Measurements from ENCODE around the gene AKAP5.
"Not testable (repeated sequence)": the region's sequence is repeated elsewhere in the genome, so short reads cannot be mapped to it uniquely, and the experiment has no call there.

The AKAP5 gene

DNA sequence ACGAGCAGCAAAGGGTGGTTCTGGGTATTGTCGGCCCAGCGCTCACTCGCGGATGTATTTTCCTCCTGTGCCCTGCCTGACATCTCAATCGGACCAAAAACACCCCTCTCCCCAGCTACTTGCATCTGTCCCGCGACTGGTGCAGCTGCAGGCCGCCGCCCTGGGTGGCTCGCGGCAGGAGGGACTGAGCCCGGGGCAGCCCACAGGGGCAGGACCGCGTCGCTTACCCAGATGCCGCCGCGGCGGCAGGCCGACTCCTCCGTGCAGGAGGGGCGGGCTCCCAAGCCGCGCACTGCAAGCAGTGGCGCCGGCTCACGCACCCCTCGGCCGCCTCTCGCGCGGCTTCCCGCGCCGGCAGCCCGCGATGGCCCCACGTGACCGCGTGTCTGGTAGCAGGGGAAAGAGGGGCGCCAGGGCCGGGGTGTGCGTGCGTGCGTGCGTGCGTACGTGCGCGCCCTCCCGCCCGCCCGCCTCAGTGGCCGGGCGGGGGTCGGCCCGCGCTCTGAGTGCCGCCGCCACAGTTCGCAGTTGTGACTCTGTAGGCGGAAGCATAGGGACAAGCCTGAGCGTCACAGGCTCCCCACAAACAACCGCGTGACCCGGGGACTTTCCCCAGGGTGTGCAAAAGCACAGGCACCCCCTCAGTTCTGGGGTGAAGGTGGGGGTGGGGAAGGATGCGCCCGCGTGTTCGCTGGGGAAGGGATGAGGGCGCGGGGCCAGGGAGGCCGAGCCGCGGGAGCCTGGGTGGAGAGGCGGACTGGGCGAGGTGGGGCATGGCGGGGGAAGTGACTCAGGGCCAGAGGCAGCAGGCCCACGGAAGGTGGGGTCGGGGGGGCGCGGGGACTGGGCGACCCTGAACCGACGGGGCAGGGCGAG lies 38.4 kb downstream of the AKAP5 start, which contains the start of gene ZBTB25:
Gene ZBTB25, minus strand, starts transcription at position 405 of the 876 bp plus-strand sequence. CDS start 13,305 bp downstream, outside the sequence.
- DNase-seq: peak; percentile 90 to 94

DNA sequence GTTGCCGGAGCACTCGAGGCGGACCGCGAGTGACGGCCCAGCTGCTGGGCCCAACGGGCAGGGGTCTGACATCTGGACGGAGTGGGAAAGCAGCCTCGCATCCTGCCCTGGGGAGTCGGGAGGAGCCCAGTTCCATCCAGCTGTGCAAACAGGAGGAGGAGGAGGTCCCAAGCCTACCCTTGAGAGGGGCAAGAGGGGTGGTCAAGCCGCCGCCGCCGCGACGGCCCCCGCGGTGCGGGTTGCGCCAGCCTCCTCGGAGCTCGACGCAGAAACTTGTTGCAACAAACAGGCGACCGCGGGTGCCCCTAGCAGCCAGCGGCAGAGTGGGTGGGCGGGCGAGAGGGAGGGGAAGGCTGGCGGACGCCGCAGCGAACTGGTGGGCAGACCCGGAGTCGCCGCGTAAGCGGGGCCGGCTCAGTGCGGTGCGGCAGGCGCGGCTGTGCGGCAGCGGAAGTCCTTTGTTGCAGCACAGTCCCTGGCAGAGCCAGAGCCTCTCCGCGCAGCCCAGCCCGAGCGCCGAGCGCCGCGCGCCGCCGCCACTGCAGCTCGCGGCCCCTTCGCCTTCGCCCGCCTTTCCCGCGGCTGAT lies 39.1 kb downstream of the AKAP5 start, which contains the start of gene ZBTB1:
Gene ZBTB1, plus strand, starts transcription at position 461 of the 587 bp plus-strand sequence. CDS start 16,735 bp downstream, outside the sequence.
- DNase-seq: peak; percentile 84 to 87

DNA sequence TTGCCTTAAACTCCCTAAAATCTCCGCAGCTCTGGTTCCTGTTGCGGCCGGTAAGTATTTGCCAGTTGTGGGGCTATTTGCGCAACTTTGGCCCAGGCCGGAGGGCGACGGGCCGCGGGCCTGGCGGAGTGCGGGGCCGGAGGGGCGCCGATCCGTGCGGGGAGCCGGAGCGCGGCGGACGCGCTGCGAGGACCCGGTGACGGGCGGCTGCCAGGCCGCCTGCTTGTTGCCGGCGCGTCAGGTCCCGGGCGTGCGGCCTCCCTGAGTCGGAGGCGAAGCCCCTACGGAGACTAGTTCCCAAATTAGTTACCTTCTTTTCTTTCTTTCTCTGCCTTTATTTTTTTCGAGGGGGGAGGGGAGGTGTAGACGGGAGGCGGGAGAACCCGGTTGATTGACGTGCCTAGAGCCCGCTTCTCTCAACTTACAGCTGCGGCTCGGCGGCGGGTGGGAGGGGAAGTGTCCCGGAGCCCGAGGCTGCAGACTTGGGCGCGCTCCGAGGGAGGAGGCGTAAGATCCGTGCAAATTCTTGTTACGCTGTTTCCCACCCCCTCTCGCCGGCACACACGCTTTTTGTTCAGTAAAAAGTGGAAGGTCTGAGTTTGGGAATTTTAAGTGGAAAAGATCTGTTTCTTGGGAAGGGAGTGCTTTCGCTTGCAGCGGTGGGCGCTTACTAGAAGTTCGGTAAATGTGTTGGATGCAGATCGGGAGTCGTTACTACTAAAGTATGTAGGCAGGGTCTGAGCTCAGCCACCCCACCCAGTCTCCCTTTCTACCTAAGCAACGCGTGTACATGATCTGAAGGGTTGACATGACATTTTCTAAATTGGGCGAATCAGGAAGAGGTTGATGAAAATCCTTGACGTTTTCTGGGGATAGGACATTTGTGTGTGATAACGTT lies 39.8 kb downstream of the AKAP5 start:
- DNase-seq: peak; percentile 87 to 89

DNA sequence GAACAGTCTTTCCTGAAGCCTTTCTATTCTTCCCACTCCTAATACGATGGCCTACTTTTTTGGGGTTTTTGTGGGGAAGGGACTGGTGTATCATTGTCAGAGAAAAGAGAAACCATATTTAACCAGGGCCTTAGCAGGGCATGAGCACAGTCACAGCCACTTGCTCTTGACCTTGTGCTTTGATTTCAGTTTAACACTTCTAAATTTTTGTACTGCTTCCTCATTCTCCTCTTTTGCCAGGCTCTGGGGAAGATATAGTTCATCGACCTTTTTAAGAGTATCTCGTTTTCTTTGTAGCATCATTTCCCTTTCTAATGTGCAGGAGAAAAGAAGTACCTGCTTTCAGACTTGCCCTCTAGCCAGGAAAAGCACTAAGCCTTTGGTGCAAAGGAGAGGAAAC lies 41.4 kb downstream of the AKAP5 start:
- DNase-seq: no peak

GRCh38 chr14:64507376-64508156 lies 42.3 kb downstream of the AKAP5 start:
- DNase-seq: peak; percentile 32 to 56

DNA sequence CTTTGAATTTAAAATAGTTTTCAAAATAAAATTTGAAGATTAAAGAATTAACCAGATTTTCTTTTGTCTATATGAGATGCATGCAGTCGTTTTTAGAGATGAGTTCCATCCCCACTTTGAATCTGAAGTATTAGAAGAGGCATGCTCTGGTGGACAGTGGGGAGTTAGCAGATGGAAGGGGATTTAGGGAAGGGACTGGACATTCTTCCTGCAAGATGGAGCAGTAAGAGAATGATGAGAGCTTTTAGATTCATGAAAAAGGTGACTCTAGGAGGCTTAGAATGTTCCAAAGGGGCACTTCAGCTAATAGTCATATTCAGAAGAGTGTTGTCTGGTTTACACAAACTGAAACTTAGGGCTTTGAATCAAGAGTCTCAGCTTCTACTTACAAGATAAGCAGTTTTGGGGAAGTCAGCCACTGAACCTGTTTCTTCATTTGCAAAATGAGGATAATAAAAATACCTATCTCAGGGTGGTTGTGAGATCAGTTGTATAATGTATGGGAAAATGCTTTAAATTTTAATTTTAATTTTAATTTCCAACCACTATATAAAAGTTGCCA lies 43.0 kb downstream of the AKAP5 start:
- no peak for DNase-seq

GRCh38 chr14:64509036-64509435 lies 43.7 kb downstream of the AKAP5 start:
- no peak for DNase-seq

- DNase-seq: peak; percentile 60 to 74
Measured at GRCh38 chr14:64510825-64511671, 45.7 kb downstream of the AKAP5 start.

DNA sequence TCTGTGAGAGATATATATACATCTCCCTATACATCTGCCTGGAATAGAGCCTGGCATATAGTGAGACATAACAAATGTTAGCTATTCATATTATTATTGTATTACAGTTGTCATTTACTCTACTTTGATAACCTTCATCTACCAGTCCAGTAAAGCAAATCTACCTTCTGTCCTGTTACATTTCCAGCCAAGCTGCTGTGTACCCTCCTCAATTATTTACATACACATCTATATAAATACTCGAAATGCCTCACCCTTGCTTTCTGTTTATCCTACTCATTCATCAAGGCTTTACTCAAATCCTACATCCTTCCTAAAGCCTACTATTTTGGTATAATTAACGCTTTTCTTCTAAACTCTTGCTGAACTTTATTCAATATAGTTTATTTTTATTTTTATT lies 48.0 kb downstream of the AKAP5 start:
- no peak for DNase-seq

DNA sequence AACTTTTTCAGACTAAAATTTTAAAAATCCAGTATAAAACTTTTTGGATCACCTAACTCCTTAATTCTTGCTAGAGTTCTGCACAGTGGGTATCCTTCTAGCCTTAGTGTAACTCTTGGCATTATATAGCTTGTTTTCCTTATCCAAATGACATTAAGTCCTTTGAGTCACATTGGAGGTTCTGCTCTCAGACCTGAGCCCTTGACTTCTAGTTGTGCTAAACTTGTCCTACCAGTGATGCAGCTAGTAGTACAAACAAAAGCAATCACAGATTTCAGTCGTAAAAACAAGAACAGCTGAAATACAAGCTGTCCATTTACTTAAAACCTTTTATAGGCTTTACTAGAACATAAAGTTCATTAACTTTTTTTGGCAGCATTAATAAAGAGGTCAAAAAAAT lies 49.8 kb downstream of the AKAP5 start:
- no peak for DNase-seq

GRCh38 chr14:64516969-64517368 lies 51.7 kb downstream of the AKAP5 start:
- DNase-seq: no peak

GRCh38 chr14:64517667-64518066 lies 52.4 kb downstream of the AKAP5 start:
- DNase-seq: not testable (repeated sequence)

- no peak for DNase-seq
Measured at GRCh38 chr14:64518229-64518628, 52.9 kb downstream of the AKAP5 start.

GRCh38 chr14:64520699-64521098 lies 55.4 kb downstream of the AKAP5 start:
- no peak for DNase-seq

DNA sequence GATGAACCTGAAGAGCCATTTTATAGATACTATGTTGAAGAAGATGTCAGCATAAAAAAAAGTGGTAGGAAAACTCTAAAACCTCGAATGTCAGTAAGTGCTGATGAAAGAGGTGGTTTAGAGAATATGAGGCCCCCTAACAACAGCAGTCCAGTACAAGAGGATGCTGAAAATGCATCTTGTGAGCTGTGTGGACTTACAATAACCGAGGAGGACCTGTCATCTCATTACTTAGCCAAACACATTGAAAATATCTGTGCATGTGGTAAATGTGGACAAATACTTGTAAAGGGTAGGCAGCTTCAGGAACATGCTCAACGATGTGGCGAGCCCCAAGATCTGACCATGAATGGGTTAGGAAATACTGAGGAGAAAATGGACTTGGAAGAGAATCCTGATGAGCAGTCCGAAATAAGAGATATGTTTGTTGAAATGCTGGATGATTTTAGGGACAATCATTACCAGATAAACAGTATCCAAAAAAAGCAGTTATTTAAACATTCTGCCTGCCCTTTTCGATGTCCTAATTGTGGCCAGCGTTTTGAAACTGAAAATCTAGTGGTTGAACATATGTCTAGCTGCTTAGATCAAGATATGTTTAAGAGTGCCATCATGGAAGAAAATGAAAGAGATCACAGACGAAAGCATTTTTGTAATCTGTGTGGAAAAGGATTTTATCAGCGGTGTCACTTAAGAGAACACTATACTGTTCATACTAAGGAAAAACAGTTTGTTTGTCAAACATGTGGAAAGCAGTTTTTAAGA lies 57.5 kb downstream of the AKAP5 start:
- no peak for DNase-seq
